Skeletal muscle satellite cell (primary cell): ENCODE data around the gene FSTL4.

Source experiments
- H3K27me3 ChIP-seq: 2 replicates; pipeline ENCODE4 v1.7.0; 2013; ENCODE audit warnings: low read length; ENCODE audit not compliant: control insufficient read depth, insufficient read depth
- H3K36me3 ChIP-seq: 2 replicates; pipeline ENCODE4 v1.7.0; 2013; ENCODE audit warnings: mild to moderate bottlenecking, control low read depth, low read length; ENCODE audit not compliant: insufficient read depth
- H3K4me1 ChIP-seq: 2 replicates; pipeline ENCODE4 v1.7.0; 2013; ENCODE audit warnings: low read length; ENCODE audit not compliant: control insufficient read depth, insufficient read depth
- H3K4me2 ChIP-seq: 2 replicates; pipeline ENCODE4 v1.7.0; 2013; ENCODE audit warnings: mild to moderate bottlenecking, low read length
- H3K4me3 ChIP-seq: 2 replicates; pipeline ENCODE4 v1.7.0; 2013; ENCODE audit warnings: low read length
- H3K9ac ChIP-seq: 2 replicates; pipeline ENCODE4 v1.7.0; 2013; ENCODE audit warnings: mild to moderate bottlenecking, low read depth, low read length, moderate library complexity
- H3K9me3 ChIP-seq: replicated peaks from 2 replicates; pipeline ENCODE4 v1.7.0; 2013; ENCODE audit warnings: mild to moderate bottlenecking, control low read depth, low read length

Gene FSTL4

DNA sequence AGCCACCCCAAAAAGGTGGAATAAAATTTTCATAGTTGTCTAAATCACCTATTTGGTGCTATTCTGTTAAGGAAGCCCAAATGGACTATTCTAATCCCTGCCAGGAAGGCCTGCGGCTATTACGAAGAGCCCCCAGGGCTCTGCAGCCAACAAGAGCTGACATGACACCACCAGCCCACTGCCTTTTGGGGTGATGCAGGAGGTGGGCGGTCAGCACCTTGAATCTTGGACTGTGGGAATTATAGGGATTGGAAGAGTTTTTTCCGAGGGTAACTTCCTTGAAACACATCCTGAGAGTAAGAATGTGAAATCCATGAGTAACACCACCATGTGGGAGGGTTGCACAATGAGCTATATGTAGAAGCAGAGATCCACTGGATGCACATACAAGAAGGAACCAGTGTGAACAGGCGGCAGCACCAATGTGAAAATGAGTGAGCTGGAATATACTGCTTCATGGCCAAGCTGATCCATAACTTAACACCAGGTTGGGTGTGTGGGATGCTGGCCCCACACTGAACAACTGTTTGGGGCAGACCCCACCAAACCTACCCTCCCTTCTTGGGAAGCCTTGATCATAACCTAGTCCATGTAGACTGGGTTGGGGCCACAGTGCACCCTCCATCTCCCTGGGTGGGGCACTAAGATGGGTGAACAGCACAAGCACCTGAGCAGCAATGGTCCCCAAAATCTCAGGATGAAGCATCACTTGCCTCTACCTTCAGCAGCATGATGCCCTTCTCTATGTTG, 239.0 kb downstream of the FSTL4 start:
- H3K36me3 ChIP-seq = no peaks in the 10 kb centered on the region
- H3K4me1 ChIP-seq = no peaks in the 10 kb centered on the region
- peaks cover 12% of the 10 kb centered on the region for H3K27me3 ChIP-seq
- no peak overlapping the region for H3K4me3 ChIP-seq
- no peaks in the 10 kb centered on the region for H3K9me3 ChIP-seq
- H3K4me2 ChIP-seq = no peak overlapping the region
- no peak overlapping the region for H3K9ac ChIP-seq

DNA sequence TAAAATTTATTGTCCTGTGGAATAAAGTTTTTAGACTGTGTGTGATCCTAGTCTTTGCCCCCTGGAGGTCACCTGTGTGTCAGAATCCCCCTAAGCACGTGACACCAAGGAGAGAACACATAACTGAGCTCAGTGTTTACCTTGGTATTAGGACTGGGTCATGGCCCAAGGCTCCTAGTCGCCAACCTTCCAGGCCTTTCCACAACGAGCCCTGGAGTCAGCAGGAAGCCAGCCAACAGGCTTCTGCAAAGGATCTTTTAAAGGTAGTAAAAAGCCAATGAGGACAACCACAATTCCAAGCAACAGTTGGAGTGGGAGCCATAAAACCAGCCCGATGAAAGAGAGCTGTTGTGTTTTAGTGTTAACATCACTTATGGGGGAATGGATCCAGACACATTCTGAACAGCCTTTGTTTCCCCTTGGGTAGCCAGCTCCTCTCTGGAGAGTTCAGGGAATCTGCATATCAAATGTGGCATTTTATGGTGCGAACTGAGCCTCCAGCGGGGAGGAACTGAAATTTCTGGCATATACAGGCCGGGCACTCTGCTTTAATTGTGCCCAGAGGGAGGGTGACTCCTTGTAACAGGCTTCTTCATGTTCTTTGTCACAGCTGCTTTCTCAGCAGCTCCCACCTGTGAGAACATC, 239.9 kb downstream of the FSTL4 start:
- no peaks in the 10 kb centered on the region for H3K36me3 ChIP-seq
- peaks cover 21% of the 10 kb centered on the region for H3K27me3 ChIP-seq
- H3K4me2 ChIP-seq = no peak overlapping the region
- H3K9ac ChIP-seq = no peak overlapping the region
- H3K9me3 ChIP-seq = no peaks in the 10 kb centered on the region
- no peak overlapping the region for H3K4me3 ChIP-seq
- H3K4me1 ChIP-seq = no peaks in the 10 kb centered on the region

DNA sequence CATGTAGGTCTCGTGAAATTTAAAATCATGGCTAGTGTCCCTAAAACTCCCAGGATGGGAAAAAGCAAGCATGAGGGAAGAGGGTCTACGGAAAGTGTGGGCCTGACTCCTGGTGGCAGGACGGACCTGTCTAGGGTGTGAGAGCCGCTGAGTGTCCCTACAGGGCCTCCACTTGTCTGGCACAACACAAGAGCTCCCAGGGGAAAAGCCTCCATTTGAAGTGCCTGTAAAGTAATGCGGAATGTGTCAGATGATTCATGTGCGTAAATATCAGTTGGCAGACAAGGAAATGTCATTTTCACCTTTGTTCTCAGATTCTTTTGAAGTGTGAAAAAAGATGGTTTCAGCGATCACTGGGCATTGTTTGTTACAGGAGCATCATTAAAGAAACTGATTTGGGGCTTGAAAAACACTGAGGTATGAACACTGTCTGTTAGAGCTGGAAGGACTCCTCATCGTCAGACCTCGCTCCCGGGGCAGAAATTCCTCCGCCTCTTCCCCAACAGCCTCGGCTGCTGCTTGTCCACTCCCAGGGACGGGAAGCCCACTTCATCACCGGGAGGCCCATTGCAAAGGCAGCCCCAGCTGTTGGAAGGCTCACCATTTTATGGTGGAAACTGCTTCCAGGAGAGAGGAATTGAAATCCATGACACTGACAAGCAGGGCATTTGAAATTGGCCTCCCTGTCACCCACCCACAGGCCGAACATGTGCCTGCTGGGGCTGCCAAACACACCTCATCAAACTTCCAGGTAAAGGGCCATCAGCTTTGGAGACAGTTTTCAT, 240.8 kb downstream of the FSTL4 start:
- no peaks in the 10 kb centered on the region for H3K9me3 ChIP-seq
- no peaks in the 10 kb centered on the region for H3K36me3 ChIP-seq
- peaks cover 24% of the 10 kb centered on the region for H3K27me3 ChIP-seq
- H3K4me2 ChIP-seq = no peak overlapping the region
- H3K9ac ChIP-seq = no peak overlapping the region
- no peak overlapping the region for H3K4me3 ChIP-seq
- H3K4me1 ChIP-seq = no peaks in the 10 kb centered on the region

DNA sequence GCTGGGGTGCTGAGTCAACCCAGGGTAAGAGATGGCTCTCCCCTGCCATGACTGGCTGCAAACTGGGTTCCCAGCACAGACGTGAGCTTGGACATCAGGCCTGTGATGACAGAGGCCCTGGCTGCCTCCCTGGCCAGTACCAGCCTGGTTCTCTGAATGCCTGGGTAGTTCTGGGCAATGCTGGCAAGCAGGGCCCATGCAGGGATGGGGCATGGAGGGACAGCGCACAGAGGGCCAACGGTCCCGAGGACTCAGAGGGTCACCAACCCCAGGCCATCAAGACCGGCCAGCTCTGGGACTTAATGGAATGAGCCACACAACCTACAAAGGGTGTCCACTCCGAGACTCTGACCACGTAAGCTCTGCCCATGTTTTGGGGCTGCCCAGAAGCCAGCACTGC, 241.4 kb downstream of the FSTL4 start:
- Histone ChIP-seq H3K36me3 (no peaks in the 10 kb centered on the region), H3K9me3 (no peaks in the 10 kb centered on the region), H3K4me1 (no peaks in the 10 kb centered on the region), H3K9ac (no peak overlapping the region), H3K4me2 (no peak overlapping the region), H3K27me3 (peaks cover 28% of the 10 kb centered on the region), H3K4me3 (no peak overlapping the region)

DNA sequence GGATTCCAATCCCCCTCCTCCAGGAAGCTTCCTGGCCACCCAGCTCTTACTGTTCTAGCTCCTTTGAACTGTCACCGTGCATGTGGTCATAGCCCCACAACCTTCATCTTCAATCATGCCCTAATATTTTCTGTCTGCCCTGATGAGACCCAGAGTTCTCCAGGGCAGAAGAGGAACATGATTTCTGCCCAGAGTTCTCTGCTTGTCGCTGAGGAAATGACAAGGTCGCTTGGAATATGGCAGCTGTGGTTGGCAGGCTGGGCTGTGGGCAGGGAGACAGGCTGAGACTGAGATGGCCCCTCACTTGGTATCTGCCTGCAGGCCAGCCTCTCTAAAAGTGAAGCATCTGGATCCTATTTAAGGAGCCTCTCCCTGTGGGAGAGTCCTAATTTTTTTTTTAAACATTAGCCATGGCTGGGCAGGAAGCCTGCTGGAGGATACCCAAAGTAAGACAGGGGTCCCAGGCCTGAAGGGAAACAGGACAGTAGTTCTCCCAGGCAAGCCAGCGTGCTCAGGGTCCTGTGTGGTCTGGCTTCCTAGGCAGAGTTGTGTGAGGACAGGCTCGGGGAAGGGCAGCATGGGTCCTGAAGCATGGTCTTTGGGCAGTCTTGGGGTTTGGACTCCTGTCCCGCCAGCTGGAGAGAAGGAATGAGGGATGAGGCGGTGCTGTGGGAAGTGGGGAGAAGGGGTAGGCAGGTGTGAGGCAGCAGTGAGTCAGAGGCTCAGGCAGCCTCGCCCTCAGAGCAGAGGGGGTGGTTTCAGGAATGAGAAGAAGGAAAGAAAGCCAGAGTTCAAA, 242.1 kb downstream of the FSTL4 start:
- Histone ChIP-seq H3K9ac (no peak overlapping the region), H3K4me3 (no peak overlapping the region), H3K27me3 (peaks cover 34% of the 10 kb centered on the region), H3K9me3 (no peaks in the 10 kb centered on the region), H3K4me1 (no peaks in the 10 kb centered on the region), H3K4me2 (no peak overlapping the region), H3K36me3 (no peaks in the 10 kb centered on the region)

DNA sequence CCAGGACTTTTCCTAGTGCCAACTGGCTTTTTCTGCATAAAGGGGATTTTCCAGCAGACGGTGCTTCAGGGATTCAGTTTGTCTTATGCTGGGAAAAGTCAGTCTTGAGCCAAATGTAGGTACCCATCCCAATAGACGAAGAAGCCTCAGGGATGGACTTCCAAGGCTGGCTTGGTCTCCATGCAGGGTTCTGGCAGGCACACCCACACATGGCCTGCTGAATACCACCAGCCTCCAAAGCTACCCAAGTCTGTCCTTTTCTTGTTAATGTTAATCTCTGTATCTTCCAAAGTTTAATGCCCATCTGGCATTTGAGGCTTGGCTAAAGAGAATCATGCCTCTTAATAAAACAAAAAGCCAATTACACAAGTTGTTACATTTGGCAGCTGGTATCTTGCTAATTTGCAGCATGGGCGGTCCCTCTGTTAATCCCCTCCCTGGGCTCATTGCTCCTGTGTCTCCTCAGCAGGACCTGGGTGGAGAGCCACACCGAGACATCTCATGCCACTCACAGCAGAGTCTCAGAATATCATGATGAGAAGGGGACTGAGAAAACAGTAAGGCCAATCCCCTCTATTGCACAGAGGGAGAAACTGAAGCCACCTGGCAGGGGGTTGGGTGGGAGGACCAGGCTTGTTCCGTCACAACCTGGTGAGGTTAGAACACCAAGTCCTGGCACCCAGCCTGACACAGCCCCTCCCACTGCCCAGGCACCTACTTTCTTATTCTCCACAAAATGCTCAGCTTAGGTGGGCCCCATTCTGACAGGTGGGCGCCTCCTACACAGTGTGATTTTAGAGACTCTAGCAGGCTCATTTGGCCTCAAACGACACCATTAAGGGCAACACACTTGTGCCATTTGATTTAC, 243.2 kb downstream of the FSTL4 start:
- peaks cover 34% of the 10 kb centered on the region for H3K27me3 ChIP-seq
- no peaks in the 10 kb centered on the region for H3K4me1 ChIP-seq
- H3K9me3 ChIP-seq = no peaks in the 10 kb centered on the region
- H3K9ac ChIP-seq = no peak overlapping the region
- no peak overlapping the region for H3K4me2 ChIP-seq
- no peaks in the 10 kb centered on the region for H3K36me3 ChIP-seq
- H3K4me3 ChIP-seq = no peak overlapping the region

DNA sequence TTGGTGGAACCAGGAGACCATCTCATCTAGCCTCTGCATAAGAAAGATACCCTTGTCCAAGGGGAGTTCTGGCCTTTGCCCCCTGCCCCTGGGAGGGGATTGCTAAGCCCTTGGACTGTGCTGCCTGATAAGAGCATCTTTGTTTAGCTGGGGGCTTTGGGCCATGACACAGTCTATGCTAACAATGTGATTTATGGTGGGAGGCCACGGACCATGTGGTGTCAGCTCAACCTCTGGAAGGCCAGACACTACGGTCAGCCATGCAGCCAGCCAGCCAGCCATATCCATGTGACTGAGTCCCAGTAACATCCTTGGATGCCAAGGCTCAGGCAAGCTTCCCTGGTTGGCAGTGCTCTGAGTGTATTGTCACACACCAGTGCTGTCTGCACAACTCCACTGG, 244.4 kb downstream of the FSTL4 start:
- Histone ChIP-seq H3K4me3 (no peak overlapping the region), H3K9me3 (no peaks in the 10 kb centered on the region), H3K4me2 (no peak overlapping the region), H3K9ac (no peak overlapping the region), H3K27me3 (peaks cover 33% of the 10 kb centered on the region), H3K36me3 (no peaks in the 10 kb centered on the region), H3K4me1 (no peaks in the 10 kb centered on the region)

DNA sequence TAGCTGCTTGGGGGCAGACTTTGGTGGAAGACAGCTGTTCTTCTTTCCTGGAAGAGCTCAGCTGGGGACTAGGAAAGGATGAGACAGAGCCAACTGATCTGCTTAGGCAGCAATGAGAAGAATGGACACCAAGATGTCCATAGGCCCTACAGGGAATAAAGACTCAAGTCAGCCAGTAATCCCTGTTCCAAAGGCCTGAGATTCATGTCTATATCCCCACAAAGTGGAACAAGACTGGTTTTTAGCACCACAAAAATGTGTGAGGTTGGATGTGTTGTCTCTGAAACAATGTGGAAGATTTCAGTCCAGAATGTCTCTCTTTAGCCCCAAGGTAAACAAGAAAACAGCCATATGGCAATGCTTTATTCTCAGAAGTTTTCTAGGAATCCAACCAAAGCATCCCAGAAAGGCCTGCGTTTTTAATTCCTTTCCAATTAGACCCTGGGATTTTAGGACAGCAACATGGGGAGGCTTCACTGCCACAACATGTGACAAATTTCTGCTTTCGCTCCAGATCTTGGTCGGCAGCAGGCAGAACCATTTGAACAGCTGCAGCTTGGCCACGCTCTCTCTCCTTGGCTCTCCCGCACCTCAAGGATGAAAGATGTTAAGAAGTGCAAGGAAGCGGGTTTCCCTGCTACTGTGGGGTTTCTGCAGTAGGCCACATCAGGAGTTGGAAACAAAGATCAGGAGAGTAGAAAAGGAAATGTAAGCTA, 245.1 kb downstream of the FSTL4 start:
- Histone ChIP-seq H3K4me3 (no peak overlapping the region), H3K4me1 (no peaks in the 10 kb centered on the region), H3K36me3 (no peaks in the 10 kb centered on the region), H3K9me3 (no peaks in the 10 kb centered on the region), H3K9ac (no peak overlapping the region), H3K27me3 (peaks cover 37% of the 10 kb centered on the region), H3K4me2 (no peak overlapping the region)

DNA sequence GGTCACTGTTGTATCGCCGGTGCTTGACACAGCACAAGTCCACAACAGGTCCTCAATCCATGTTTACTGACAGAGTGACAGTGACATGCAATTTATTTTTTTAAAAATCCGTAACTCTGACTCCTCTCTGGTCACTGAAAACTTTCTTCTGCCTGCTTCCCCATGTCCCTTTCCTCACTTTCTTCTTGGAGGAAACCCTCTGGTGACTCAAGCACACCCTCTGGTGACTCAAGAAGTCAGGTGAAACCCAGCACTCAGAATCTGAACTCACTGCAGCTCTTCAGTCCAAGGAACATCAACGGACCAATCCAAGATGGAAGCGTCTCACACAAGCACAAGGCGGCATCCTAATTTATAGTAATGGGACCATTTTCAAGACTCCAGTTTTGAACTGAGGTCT, 245.9 kb downstream of the FSTL4 start:
- Histone ChIP-seq H3K9ac (no peak overlapping the region), H3K27me3 (peaks cover 37% of the 10 kb centered on the region), H3K9me3 (no peaks in the 10 kb centered on the region), H3K4me1 (no peaks in the 10 kb centered on the region), H3K36me3 (no peaks in the 10 kb centered on the region), H3K4me3 (no peak overlapping the region), H3K4me2 (no peak overlapping the region)

DNA sequence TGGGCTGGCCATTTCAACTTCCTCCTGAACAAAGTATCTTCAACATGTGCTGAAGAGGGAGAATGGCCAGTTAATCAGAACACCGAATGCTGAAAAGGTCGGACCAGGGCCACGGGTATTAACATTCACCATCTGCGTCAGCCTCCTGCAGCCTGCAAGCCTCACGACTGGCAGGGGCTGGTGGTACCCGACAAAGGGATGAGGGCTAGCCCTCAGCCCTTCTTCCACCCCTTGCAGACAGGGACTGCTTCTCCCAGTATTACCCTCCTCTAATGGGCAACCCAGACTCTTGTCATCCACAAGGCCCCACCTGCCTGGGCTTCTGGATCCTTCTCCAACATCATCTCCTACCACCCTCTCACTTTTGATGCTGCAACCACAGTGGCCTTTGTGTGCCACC, 246.6 kb downstream of the FSTL4 start:
- H3K4me3 ChIP-seq = no peak overlapping the region
- no peaks in the 10 kb centered on the region for H3K9me3 ChIP-seq
- no peak overlapping the region for H3K9ac ChIP-seq
- H3K36me3 ChIP-seq = no peaks in the 10 kb centered on the region
- peaks cover 44% of the 10 kb centered on the region for H3K27me3 ChIP-seq
- H3K4me1 ChIP-seq = no peaks in the 10 kb centered on the region
- H3K4me2 ChIP-seq = no peak overlapping the region
